Measurements from ENCODE around the gene HES7. TPM values are rescaled to one million over a fixed set of nuclear protein-coding genes. Genes with fewer than 3 reads are reported as not detected.

HES7 gene
- total RNA-seq, 4 donors from 2014 or later = 1.4 TPM; not detected in 3

GRCh38 chr17:8103549-8103948, 20.4 kb downstream of the HES7 start:
- Histone ChIP-seq H3K36me3 (no peaks in the 10 kb centered on the region), H3K4me1 (no peaks in the 10 kb centered on the region), H3K4me3 (no peak overlapping the region), H3K9me3 (no peaks in the 10 kb centered on the region), H3K27ac (replicated peaks in 1 of 4) (no peak overlapping the region), H3K27me3 (peaks cover 0 to 27% (median 0%) of the 10 kb centered on the region in 4 donors)
- intact Hi-C loops (cut with DNase I) = no loop called here
- TF ChIP-seq POLR2A (IDR thresholded peaks at IDR 0.05; ENCODE audit: low read depth) (no peak), EP300 (IDR thresholded peaks at IDR 0.05) (no peak), POLR2AphosphoS5 (IDR thresholded peaks at IDR 0.05) (no peak)
- TF ChIP-seq, protein P1, sequence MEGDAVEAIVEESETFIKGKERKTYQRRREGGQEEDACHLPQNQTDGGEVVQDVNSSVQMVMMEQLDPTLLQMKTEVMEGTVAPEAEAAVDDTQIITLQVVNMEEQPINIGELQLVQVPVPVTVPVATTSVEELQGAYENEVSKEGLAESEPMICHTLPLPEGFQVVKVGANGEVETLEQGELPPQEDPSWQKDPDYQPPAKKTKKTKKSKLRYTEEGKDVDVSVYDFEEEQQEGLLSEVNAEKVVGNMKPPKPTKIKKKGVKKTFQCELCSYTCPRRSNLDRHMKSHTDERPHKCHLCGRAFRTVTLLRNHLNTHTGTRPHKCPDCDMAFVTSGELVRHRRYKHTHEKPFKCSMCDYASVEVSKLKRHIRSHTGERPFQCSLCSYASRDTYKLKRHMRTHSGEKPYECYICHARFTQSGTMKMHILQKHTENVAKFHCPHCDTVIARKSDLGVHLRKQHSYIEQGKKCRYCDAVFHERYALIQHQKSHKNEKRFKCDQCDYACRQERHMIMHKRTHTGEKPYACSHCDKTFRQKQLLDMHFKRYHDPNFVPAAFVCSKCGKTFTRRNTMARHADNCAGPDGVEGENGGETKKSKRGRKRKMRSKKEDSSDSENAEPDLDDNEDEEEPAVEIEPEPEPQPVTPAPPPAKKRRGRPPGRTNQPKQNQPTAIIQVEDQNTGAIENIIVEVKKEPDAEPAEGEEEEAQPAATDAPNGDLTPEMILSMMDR (IDR thresholded peaks at IDR 0.05) = no peak
- whole genome bisulfite sequencing = 77% methylated on average over 4 of the region's 4 CpGs
- DNase-seq (ENCODE audit: extremely low spot score) = no peak

DNA sequence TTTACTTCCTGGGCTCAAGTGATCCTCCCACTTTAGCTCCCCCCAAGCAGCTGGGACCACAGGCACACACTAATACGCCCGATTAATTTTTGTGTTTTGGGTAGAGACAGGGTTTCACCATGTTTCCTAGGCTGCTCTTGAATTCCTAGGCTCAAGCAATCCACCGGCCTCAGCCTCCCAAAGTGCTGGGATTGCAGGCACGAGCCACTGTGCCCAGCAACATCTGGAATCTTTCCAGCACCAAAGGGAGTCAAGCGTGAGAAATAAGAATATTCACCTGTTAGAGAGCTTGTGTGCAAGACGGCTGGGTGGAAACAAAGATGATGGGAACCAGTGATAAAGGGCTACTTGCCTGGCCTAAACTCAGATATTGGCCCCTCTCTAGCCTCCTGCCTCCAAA, 22.2 kb downstream of the HES7 start:
- DNase-seq (ENCODE audit: extremely low spot score) = no peak
- intact Hi-C loops (cut with DNase I) = no loop called here

DNA sequence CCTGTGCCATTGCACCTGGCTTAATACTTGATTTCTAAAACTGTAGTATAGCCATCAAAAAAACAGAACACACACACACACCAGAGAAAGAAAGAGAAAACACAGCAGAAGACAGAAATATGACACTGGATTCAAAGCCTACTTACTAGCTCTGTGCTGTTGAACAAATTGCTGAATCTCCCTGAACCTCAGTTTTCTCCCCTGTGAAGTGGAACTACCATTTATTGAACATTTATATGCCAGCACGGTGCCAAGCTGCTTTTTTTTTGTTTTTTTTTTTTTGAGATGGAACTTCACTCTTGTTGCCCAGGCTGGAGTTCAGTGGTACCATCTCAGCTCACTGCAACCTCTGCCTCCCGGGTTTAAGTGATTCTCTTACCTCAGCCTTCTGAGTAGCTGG, 23.1 kb downstream of the HES7 start:
- Histone ChIP-seq H3K36me3 (no peaks in the 10 kb centered on the region), H3K9me3 (no peaks in the 10 kb centered on the region), H3K4me1 (no peaks in the 10 kb centered on the region), H3K4me3 (no peak overlapping the region), H3K27ac (replicated peaks in 1 of 4) (no peak overlapping the region), H3K27me3 (peaks cover 0 to 31% (median 0%) of the 10 kb centered on the region in 4 donors)
- no peak for DNase-seq (ENCODE audit: extremely low spot score)
- intact Hi-C loops (cut with DNase I) = no loop called here
- TF ChIP-seq POLR2A (IDR thresholded peaks at IDR 0.05; ENCODE audit: low read depth) (no peak), EP300 (IDR thresholded peaks at IDR 0.05) (no peak), POLR2AphosphoS5 (IDR thresholded peaks at IDR 0.05) (no peak)
- TF ChIP-seq, protein P1 (IDR thresholded peaks at IDR 0.05) = no peak
- 75% methylated on average over 2 of the region's 2 CpGs for WGBS

More for the DNA sequence above, 22.2 kb downstream of the HES7 start:
- no peak for TF ChIP-seq POLR2AphosphoS5 (IDR thresholded peaks at IDR 0.05)
- TF ChIP-seq EP300 (IDR thresholded peaks at IDR 0.05) = no peak
- TF ChIP-seq, protein P1 (IDR thresholded peaks at IDR 0.05) = no peak
- no peak for TF ChIP-seq POLR2A (IDR thresholded peaks at IDR 0.05; ENCODE audit: low read depth)
- H3K27me3 ChIP-seq = peaks cover 0 to 21% (median 0%) of the 10 kb centered on the region in 4 donors
- no peaks in the 10 kb centered on the region for H3K9me3 ChIP-seq
- H3K36me3 ChIP-seq = no peaks in the 10 kb centered on the region
- H3K4me1 ChIP-seq = no peaks in the 10 kb centered on the region
- 72% methylated on average over 4 of the region's 6 CpGs for WGBS
- H3K4me3 ChIP-seq = no peak overlapping the region
- H3K27ac ChIP-seq (replicated peaks in 1 of 4) = no peak overlapping the region

- no peak overlapping the region for H3K4me3 ChIP-seq
- H3K9me3 ChIP-seq = no peaks in the 10 kb centered on the region
- intact Hi-C loops (cut with DNase I) = no loop called here
- H3K36me3 ChIP-seq = no peaks in the 10 kb centered on the region
- DNase-seq (ENCODE audit: extremely low spot score) = no peak
- 40% methylated on average over 2 of the region's 2 CpGs for WGBS
- H3K27ac ChIP-seq (replicated peaks in 1 of 4) = no peak overlapping the region
- no peaks in the 10 kb centered on the region for H3K4me1 ChIP-seq
- no peak for TF ChIP-seq EP300 (IDR thresholded peaks at IDR 0.05)
- no peak for TF ChIP-seq POLR2A (IDR thresholded peaks at IDR 0.05; ENCODE audit: low read depth)
- TF ChIP-seq, protein P1 (IDR thresholded peaks at IDR 0.05) = no peak
- TF ChIP-seq POLR2AphosphoS5 (IDR thresholded peaks at IDR 0.05) = no peak
- H3K27me3 ChIP-seq = peaks cover 0 to 37% (median 0%) of the 10 kb centered on the region in 4 donors
These were observed 23.8 kb downstream of the HES7 start for GRCh38 chr17:8100111-8100510.

DNA sequence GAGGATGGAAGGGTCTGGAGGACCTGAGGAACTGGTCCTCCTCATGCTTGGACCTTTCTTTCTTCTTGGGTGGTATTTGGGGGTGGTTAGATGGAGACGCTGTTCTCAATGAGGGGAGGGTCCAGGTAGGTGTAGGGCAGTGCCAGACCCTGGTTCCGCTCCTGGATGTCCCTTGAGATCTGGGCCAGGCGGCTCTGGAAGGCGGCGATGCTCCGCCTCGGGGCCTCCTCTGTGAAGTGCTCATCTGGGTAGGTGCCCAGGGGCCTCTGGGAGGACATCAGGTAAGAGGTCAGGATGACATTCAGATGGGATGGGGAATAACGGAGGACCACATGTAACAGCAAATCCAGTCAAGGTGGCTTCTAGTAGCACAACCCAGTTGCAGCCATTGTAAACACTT, 27.4 kb downstream of the HES7 start:
- Histone ChIP-seq H3K9me3 (no peaks in the 10 kb centered on the region), H3K36me3 (no peaks in the 10 kb centered on the region), H3K4me3 (no peak overlapping the region), H3K4me1 (no peaks in the 10 kb centered on the region), H3K27ac (replicated peaks in 1 of 4) (no peak overlapping the region), H3K27me3 (peaks cover 0 to 48% (median 0%) of the 10 kb centered on the region in 4 donors)
- 95% methylated on average over 8 of the region's 8 CpGs for WGBS
- TF ChIP-seq POLR2AphosphoS5 (IDR thresholded peaks at IDR 0.05) (no peak), POLR2A (IDR thresholded peaks at IDR 0.05; ENCODE audit: low read depth) (no peak), EP300 (IDR thresholded peaks at IDR 0.05) (no peak)
- TF ChIP-seq, protein P1 (IDR thresholded peaks at IDR 0.05) = no peak
- intact Hi-C loops (cut with DNase I) = no loop called here
- no peak for DNase-seq (ENCODE audit: extremely low spot score)

Measured in esophagus muscularis mucosa (tissue), 4 donors.